ENCODE measurements around the gene RPS17.

The RPS17 gene

GRCh38 chr15:82540055-82540983 is at the start of gene RPS17:
TSS of gene RPS17 (minus strand) at chr15:82540457. CDS start at chr15:82540428, 29 bp downstream.
- CTCF ChIA-PET: interaction anchor here (0.8 to 6.2 kb wide), 12 partner anchors 8 to 462 kb away, joined by 3 to 76 read pairs (median 5); partner anchors contain the start of gene RAMAC
- POLR2A ChIA-PET: interaction anchor here (0.5 to 1.4 kb wide), 8 partner anchors 9 to 1650 kb away, joined by 3 to 16 read pairs (median 3); partner anchors contain the start of genes BTBD1, EFL1, RAMAC and SAXO2
- TF ChIP-seq CTCF (IDR thresholded peaks at IDR 0.05; ENCODE audit: control extremely low read depth, extremely low read depth, low read depth, missing control alignments): peak; percentile 95
- peak; percentile 100 for DNase-seq (ENCODE audit: extremely low spot score)

DNA sequence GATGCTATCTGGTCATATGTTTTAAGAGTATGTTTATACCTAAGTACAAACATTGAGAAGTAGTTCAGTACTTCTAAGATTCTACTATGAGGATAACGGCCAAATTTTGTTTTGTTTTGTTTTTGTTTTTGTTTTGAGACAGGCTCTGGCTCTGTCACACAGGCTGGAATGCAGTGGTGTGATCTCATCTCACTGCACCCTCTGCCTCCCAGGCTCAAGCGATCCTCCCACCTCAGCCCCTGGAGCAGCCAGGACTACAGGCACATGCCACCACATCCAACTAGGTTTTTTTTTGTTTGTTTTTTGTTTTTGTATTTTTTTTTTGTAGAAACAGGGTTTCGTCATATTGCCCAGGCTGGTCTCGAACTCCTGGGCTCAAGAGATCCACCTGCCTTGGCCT is 47.5 kb upstream of the RPS17 start:
- no peak for DNase-seq (ENCODE audit: extremely low spot score)
- ChIA-PET POLR2A (no interaction called here), CTCF (no interaction called here)
- no peak for TF ChIP-seq CTCF (IDR thresholded peaks at IDR 0.05; ENCODE audit: control extremely low read depth, extremely low read depth, low read depth, missing control alignments)

- no peak for DNase-seq (ENCODE audit: extremely low spot score)
- ChIA-PET CTCF (no interaction called here), POLR2A (no interaction called here)
- TF ChIP-seq CTCF (IDR thresholded peaks at IDR 0.05; ENCODE audit: control extremely low read depth, extremely low read depth, low read depth, missing control alignments): no peak
Measured at GRCh38 chr15:82585072-82585471, 44.8 kb upstream of the RPS17 start.

- no peak for DNase-seq (ENCODE audit: extremely low spot score)
- ChIA-PET POLR2A (no interaction called here), CTCF (no interaction called here)
- TF ChIP-seq CTCF (IDR thresholded peaks at IDR 0.05; ENCODE audit: control extremely low read depth, extremely low read depth, low read depth, missing control alignments): no peak
Measured at GRCh38 chr15:82580713-82581112, 40.5 kb upstream of the RPS17 start.

DNA sequence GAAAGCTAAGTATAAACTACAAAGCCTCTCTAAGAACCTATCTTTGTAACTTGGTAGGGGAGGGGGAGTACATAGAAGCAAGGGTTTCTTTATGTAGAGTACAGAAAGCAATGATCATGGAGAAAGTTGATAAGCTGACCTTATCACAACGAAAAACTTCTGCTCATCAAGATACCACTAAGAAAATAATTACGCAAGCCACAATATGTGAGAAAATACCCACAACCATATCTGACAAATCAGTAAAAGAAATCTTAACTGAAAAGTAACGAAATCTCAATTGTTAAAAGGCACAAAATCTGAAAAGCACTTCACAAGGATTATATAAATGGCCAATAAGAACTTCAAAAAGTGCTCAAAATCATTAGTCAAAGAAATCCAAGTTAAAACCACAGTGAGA is 35.1 kb upstream of the RPS17 start:
- ChIA-PET POLR2A (no interaction called here), CTCF (interaction anchor here (1.0 to 1.5 kb wide), 3 partner anchors 13 to 16 kb away, joined by 3 read pairs; no protein-coding TSS in a partner anchor)
- TF ChIP-seq CTCF (IDR thresholded peaks at IDR 0.05; ENCODE audit: control extremely low read depth, extremely low read depth, low read depth, missing control alignments): no peak
- DNase-seq (ENCODE audit: extremely low spot score): no peak

- TF ChIP-seq CTCF (IDR thresholded peaks at IDR 0.05; ENCODE audit: control extremely low read depth, extremely low read depth, low read depth, missing control alignments): no peak
- no peak for DNase-seq (ENCODE audit: extremely low spot score)
- ChIA-PET POLR2A (no interaction called here), CTCF (interaction anchor here (1.4 to 1.8 kb wide), 2 partner anchors 14 to 51 kb away, joined by 3 read pairs; no protein-coding TSS in a partner anchor)
Measured at GRCh38 chr15:82572986-82573385, 32.7 kb upstream of the RPS17 start.

All from GM10248 (cell line).